Measurements from ENCODE around the gene CST7. TPM values are rescaled to one million over a fixed set of nuclear protein-coding genes. Genes with fewer than 3 reads are reported as not detected.

The CST7 gene, protein sequence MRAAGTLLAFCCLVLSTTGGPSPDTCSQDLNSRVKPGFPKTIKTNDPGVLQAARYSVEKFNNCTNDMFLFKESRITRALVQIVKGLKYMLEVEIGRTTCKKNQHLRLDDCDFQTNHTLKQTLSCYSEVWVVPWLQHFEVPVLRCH
- total RNA-seq = 10 to 100 TPM; 21.3 to 49.7 (median 46.9) TPM

DNA sequence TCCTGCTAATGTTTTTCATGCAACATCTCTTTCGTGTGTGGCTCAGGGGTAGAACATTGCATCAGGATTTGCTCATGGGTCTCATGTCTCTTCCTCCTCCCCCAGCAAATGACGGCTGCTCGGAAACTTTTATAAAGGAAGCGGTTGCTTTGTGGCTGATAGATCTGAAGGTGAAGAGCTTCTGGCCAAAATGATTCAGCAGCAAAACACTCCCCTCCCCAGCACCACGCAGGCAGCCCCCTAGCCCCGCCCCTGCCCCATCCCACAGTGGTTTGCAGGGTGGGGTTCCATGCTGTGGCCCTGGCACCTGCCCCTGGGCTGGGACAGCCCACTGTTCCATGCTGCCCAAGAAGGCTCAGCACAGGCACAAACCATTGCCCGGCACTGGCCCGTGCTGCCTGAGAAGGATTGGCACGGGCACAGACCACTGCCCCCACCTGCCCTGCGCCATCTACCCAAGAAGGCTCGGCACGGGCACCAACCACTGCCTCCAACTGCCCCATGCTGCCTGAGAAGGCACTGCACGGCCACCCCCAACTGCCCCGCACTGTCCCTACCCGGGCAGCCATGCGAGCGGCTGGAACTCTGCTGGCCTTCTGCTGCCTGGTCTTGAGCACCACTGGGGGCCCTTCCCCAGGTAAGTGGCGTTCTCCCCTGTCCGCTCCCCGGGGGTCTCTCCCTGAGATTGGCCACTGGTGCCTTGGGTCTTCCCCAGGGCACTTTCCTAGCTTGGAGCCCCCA, at the start of gene CST7:
Gene CST7, plus strand, starts transcription at position 331 of the 741 bp plus-strand sequence. Its CDS starts 237 bp downstream, at position 568.
- ATAC-seq (peak; percentile 92 to 94), DNase-seq (peak; percentile 79)
- peaks cover 20% of the 10 kb centered on the region for H3K36me3 Mint-ChIP-seq (ENCODE audit: insufficient read depth)
- no peaks in the 10 kb centered on the region for H3K27me3 Mint-ChIP-seq (ENCODE audit: low read depth)
- peak within 1 kb of the TSS; percentile 88 for H3K4me3 Mint-ChIP-seq
- H3K4me1 Mint-ChIP-seq (ENCODE audit: low read depth) = peaks cover 62% of the 10 kb centered on the region
- H3K9me3 Mint-ChIP-seq = peaks cover 27% of the 10 kb centered on the region

DNA sequence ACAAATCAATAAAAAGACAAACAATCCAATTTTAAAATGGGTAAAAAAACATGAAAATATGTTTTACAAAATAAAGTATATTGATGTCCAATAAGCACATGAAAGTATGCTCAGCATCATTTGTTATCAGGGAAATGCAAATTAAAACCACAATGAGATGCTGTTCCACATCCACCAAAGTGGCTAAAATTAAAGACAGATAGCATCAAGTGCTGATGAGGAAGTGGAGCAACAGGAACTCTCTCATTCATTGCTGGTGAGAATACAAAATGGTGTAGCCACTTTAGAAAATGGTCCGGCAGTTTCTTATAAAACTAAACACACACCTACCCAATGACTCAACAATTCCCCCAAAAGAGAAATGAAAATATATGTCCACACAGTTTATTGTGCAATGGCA, 42.3 kb upstream of the CST7 start:
- H3K4me1 Mint-ChIP-seq (ENCODE audit: low read depth) = no peaks in the 10 kb centered on the region
- no peaks in the 10 kb centered on the region for H3K27me3 Mint-ChIP-seq (ENCODE audit: low read depth)
- H3K4me3 Mint-ChIP-seq = no peak overlapping the region
- DNase-seq (no peak), ATAC-seq (no peak)
- H3K36me3 Mint-ChIP-seq (ENCODE audit: insufficient read depth) = no peaks in the 10 kb centered on the region
- H3K9me3 Mint-ChIP-seq = peaks cover 10% of the 10 kb centered on the region

DNA sequence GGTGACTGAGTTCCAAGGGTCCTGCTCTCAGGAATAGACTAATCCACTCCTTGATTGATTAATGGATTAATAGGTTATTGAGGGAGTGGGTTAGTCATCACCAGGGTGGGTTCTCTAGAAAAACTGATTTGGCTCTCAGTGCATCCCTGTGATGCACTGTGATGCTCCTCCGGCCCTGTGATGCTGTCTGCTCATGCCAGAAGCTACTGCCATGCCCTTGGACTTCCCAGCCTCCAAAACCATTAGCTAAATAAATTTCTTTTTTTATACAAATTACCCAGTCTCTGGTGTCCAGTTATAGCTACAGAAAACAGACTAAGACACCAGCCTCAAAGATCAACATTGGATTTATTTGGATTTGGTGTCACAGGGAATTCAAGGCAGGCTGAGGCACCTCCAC, 40.4 kb upstream of the CST7 start:
- Mint-ChIP-seq H3K9me3 (peaks cover 10% of the 10 kb centered on the region), H3K4me3 (no peak overlapping the region), H3K4me1 (ENCODE audit: low read depth) (no peaks in the 10 kb centered on the region), H3K27me3 (ENCODE audit: low read depth) (no peaks in the 10 kb centered on the region), H3K36me3 (ENCODE audit: insufficient read depth) (no peaks in the 10 kb centered on the region)
- DNase-seq = no peak
- ATAC-seq = no peak

DNA sequence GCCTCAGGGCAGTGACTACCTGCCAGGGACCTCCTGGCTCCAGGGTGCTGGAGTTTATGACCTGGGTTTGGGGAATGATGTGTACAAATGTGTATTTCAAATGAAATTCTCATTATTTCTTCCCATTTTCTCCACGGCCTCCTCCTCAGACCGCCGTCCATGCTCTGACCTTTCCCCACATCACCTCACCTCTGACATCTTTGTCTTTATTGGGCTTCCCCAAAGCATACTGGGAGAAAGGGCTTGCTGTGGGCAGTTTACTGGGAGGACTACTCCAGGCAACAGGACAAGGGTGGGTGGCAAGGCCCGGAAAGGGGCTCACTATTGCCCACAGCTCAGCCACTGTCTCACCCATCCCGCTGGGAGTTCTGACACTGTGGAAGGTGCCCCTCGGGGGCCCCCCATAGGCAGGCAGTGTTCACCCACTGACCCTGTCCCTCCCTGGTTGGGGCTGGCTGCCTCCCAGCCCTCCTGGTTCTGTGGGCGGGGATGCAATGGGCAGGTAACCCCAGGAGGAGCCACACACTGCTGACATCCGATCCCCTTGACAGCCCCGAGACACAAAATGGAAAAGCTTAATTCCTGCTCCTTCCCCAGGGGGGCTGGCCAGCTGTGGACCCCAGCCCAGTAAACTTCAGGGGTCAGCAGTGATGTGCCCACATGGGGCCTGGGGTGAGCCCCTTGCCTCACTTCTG, 39.8 kb upstream of the CST7 start:
- Mint-ChIP-seq H3K4me3 (no peak overlapping the region), H3K36me3 (ENCODE audit: insufficient read depth) (no peaks in the 10 kb centered on the region), H3K27me3 (ENCODE audit: low read depth) (no peaks in the 10 kb centered on the region), H3K4me1 (ENCODE audit: low read depth) (no peaks in the 10 kb centered on the region), H3K9me3 (peaks cover 10% of the 10 kb centered on the region)
- DNase-seq (no peak), ATAC-seq (no peak)

DNA sequence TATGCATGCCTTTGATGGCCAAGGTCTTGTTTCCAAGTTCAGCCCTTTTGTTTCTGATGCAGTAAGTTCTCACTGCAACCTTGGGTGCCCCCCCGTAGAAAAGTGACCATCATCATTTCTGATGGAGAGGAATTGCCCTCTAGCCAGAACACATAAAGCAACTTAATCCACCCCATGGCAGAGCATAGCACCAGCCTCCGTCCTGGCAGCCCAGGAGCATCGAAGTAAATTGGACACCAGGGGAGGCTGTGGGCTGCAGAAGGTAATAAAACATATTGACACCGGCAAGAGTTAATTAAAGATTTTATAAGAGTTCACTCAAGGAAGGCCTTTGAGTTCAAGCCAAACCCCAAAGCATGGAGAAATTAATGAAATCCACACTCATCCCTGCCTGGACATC, 39.2 kb upstream of the CST7 start:
- Mint-ChIP-seq H3K4me3 (no peak overlapping the region), H3K4me1 (ENCODE audit: low read depth) (no peaks in the 10 kb centered on the region)

DNA sequence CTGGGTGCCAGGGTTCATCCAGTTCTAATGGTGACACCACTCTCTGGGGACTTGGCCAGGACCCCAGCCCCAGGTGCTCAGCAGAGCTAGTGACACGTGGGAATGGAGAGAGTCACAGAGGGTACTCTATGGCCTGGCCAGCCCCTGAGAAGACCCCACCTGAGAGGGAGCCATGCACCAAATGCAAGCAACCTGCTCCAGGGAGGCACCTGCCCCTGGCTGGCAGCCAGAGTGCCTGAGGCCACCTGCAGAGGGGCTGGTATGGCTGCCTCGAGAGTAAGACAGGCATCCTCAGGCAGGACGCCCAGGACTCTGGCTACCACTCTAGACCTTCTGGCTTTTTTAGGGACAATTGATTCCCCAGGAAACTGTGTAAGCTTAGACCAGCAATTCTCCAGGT, 38.6 kb upstream of the CST7 start:
- Mint-ChIP-seq H3K4me1 (ENCODE audit: low read depth) (no peaks in the 10 kb centered on the region), H3K36me3 (ENCODE audit: insufficient read depth) (no peaks in the 10 kb centered on the region), H3K27me3 (ENCODE audit: low read depth) (no peaks in the 10 kb centered on the region), H3K9me3 (peaks cover 10% of the 10 kb centered on the region), H3K4me3 (no peak overlapping the region)
- no peak for DNase-seq
- no peak for ATAC-seq

More for the DNA sequence above, 39.2 kb upstream of the CST7 start:
- no peak for DNase-seq
- no peaks in the 10 kb centered on the region for H3K27me3 Mint-ChIP-seq (ENCODE audit: low read depth)
- no peak for ATAC-seq
- peaks cover 10% of the 10 kb centered on the region for H3K9me3 Mint-ChIP-seq
- no peaks in the 10 kb centered on the region for H3K36me3 Mint-ChIP-seq (ENCODE audit: insufficient read depth)

DNA sequence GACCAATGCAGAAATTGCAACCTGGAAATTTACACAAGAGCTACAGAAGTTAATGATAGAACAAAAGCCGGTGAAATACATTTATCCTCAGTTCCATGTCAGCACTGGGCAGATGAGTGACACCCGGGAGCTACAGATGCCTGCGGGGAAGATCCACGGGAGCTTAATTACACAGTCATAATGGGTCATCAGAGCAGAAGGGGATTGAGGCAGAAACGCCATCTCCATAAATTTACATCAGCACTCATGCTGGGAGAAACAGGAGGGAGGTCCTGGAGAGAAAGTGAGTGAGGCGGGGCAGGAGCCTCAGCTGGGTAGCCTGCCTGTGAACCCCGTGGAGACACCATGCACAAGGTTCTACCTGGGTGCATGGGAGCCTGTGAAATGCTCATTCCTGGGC, 37.6 kb upstream of the CST7 start:
- Mint-ChIP-seq H3K36me3 (ENCODE audit: insufficient read depth) (no peaks in the 10 kb centered on the region), H3K9me3 (peaks cover 10% of the 10 kb centered on the region), H3K27me3 (ENCODE audit: low read depth) (no peaks in the 10 kb centered on the region), H3K4me1 (ENCODE audit: low read depth) (no peaks in the 10 kb centered on the region), H3K4me3 (no peak overlapping the region)
- ATAC-seq = no peak
- DNase-seq = no peak

DNA sequence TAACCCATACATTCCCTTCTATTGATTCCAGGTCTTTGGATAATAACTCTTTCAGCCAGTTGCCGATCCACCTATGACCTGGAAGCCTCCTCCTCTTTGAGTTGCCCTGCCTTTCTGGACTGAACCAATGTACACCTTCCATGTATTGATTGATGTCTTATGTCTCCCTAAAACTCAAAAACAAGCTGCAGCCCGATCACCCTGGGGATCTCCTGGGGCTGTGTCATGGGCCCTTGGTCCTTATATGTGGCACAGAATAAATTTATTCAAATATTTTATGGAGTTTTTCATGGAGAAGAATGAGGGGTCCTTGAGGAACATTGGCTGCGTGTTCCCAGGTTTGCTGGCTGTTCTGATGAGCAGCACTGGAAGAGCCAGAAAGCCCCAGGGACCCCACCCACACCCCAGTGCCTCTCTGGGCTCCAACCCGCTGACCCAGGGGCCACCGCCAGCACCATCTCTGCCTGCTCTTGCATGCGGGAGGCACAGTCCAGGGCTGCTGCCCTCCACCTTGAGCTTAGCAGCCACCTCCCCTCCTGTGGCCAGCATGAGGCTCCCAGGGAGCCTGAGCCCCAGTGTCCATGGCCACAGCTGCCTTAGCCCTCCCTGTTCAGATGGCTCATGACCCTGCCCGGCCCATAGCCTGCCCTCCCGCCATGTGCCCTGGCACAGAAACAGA, 36.5 kb upstream of the CST7 start:
- DNase-seq (no peak), ATAC-seq (no peak)
- Mint-ChIP-seq H3K4me1 (ENCODE audit: low read depth) (no peaks in the 10 kb centered on the region), H3K4me3 (no peak overlapping the region), H3K27me3 (ENCODE audit: low read depth) (no peaks in the 10 kb centered on the region), H3K9me3 (peaks cover 2% of the 10 kb centered on the region), H3K36me3 (ENCODE audit: insufficient read depth) (no peaks in the 10 kb centered on the region)

DNA sequence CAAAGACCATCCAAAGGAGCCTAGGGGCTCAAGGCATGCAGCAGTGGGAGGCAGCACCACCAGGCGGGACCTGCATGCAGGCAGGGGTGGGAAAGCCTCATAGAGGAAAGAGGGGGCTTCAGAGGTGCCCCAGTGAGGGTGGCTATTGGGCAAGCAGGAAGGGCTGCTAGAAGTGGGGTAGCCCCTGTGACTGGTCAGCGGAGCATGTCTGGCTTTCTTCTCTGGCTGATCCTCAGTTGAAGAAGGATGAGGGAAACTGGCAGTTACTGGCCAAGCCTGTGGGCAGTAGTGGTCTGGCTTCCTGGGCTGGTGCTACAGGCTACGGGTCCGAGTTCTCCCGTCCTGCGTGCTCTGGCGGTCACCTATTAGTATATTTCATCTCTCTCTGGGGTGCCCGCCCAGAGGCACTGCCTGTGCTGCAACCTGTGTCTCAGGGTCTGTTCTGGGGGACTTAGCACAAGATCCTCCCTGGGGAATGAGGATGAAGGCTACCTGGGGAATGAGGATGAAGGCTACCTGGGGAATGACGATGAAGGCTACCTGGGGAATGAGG, 35.9 kb upstream of the CST7 start:
- no peak for DNase-seq
- no peak overlapping the region for H3K4me3 Mint-ChIP-seq
- H3K36me3 Mint-ChIP-seq (ENCODE audit: insufficient read depth) = no peaks in the 10 kb centered on the region
- no peak for ATAC-seq
- H3K27me3 Mint-ChIP-seq (ENCODE audit: low read depth) = no peaks in the 10 kb centered on the region
- no peaks in the 10 kb centered on the region for H3K9me3 Mint-ChIP-seq
- no peaks in the 10 kb centered on the region for H3K4me1 Mint-ChIP-seq (ENCODE audit: low read depth)

DNA sequence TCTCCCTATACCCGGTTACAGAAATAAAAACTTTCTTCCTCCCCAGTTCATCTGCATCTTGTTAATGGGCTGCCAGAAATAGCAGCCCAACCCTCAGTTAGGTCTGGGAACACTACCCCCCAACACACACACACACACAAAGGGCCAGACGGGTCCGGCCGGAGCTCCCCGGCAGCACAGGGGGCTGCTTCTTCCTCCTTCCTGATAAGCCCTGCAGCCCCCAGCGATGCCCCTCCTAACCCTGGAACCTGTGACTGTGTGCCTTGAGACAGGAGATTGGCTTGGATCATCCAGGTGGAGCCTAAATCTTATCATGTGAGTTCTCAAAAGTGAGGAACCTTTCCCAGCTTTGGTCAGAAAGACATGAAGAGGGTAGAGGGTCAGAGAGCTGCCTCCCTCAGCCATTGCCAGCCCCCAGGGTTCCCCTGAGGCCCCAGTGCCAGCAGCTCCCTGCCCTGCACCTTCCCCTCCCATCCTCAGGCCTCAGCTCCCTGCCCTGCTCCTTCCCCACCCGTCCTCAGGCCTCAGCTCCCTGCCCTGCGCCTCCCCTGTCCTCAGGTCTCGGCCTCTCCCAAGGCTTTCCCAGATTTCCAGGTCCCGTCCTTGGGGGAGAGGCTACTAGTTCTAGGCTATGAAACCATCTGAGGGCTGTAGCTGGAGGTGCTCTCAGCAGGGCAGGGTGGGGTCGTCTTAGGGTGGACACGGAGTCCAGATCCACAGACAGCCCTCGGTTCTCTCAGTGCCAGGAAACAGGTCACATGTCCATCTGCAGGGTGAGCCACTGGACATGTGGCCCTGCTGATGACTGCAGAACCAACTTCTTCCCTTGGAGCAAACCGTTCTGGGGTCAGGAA, 34.5 kb upstream of the CST7 start:
- H3K36me3 Mint-ChIP-seq (ENCODE audit: insufficient read depth) = no peaks in the 10 kb centered on the region
- H3K4me3 Mint-ChIP-seq = no peak overlapping the region
- H3K27me3 Mint-ChIP-seq (ENCODE audit: low read depth) = peaks cover 5% of the 10 kb centered on the region
- peaks cover 6% of the 10 kb centered on the region for H3K4me1 Mint-ChIP-seq (ENCODE audit: low read depth)
- no peaks in the 10 kb centered on the region for H3K9me3 Mint-ChIP-seq
- ATAC-seq (no peak), DNase-seq (no peak)

DNA sequence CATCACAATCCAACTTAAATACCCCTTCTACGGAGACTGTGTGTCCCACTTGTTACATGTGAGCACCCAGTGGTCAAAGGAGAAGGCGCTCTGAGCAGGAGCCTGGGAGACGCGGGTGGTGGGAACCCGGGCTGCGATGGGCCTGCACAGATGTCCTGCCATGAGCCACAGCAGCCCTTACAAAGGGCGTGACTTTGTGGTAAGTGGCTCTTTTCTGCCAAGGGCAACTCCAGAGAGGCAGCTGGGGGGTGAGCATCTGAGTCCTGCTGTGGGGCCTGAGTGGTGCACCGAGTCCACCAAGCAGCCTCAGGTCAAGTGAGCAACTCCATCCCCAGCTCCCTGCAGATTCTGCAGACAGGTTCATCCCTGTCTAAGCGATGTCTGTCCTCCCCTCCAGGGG, 33.6 kb upstream of the CST7 start:
- DNase-seq (no peak), ATAC-seq (no peak)

DNA sequence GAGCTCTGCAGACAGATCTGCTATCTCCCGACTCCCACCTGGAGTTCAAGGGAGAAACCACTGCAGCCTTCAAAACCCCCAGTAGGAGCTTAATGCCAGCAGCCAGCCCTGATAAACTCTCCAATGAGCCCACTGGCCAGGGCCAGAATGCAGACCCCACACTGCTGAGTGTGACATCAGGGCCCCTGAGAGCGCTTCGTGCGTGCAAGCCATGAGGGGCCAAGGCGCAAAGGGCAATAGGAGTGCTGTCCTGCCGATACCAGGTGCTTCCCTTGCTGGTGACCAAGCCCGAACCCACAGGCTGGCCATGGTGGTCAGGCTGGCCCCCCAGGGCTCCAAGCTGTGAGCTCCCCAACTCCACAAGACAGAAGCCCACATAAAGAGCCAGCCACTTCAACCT, 33.2 kb upstream of the CST7 start:
- DNase-seq (no peak), ATAC-seq (no peak)
- H3K9me3 Mint-ChIP-seq = no peaks in the 10 kb centered on the region
- no peaks in the 10 kb centered on the region for H3K36me3 Mint-ChIP-seq (ENCODE audit: insufficient read depth)
- peaks cover 7% of the 10 kb centered on the region for H3K4me1 Mint-ChIP-seq (ENCODE audit: low read depth)
- H3K4me3 Mint-ChIP-seq = no peak overlapping the region
- H3K27me3 Mint-ChIP-seq (ENCODE audit: low read depth) = peaks cover 5% of the 10 kb centered on the region

More for the DNA sequence above, 33.6 kb upstream of the CST7 start:
- Mint-ChIP-seq H3K9me3 (no peaks in the 10 kb centered on the region), H3K4me1 (ENCODE audit: low read depth) (peaks cover 7% of the 10 kb centered on the region), H3K4me3 (no peak overlapping the region), H3K36me3 (ENCODE audit: insufficient read depth) (no peaks in the 10 kb centered on the region), H3K27me3 (ENCODE audit: low read depth) (peaks cover 5% of the 10 kb centered on the region)

DNA sequence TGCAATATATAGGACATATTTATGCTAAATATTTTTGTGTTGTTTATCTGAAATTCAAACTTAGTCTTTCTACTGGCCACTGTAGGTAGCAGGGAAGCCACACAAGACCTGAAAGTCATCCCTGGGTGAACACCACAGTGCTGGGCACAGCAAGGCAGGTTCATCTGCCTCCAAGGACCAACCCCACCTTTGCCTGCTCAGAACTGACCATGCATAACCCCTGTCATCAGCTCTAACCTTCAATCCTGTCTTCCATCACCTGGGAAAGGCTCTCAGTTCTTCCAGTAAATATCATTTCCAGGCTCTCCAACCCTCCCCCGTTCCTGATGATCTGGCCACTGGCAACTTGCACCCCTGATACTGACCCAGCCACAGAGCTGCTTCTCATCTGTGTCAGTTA, 32.7 kb upstream of the CST7 start:
- Mint-ChIP-seq H3K27me3 (ENCODE audit: low read depth) (peaks cover 6% of the 10 kb centered on the region), H3K36me3 (ENCODE audit: insufficient read depth) (no peaks in the 10 kb centered on the region), H3K9me3 (no peaks in the 10 kb centered on the region), H3K4me1 (ENCODE audit: low read depth) (peaks cover 7% of the 10 kb centered on the region), H3K4me3 (no peak overlapping the region)
- DNase-seq (no peak), ATAC-seq (no peak)

Data from activated T-cell treated with anti-CD3 and anti-CD28 coated beads, Interleukin-2, amount 50 U/mL, for 4 hours (primary cell).